Mucosa of rectum (tissue), 2 donors: ENCODE results near the gene RPS14.
"Not testable (repeated sequence)": the region's sequence is repeated elsewhere in the genome, so short reads cannot be mapped to it uniquely, and the experiment has no call there.

ENCODE experiments used
- H3K27ac ChIP-seq, 2 donors: one replicate each; pipeline ENCODE4 v1.7.0; 2013; ENCODE audit warnings: inconsistent platforms in 2 of 2, low read depth in 2 of 2, low read length in 2 of 2
- H3K27me3 ChIP-seq, 2 donors: one replicate each; pipeline ENCODE4 v1.7.0; 2013; ENCODE audit warnings: low read length in 2 of 2; ENCODE audit not compliant: control insufficient read depth in 2 of 2, insufficient read depth in 2 of 2
- H3K36me3 ChIP-seq, 2 donors: one replicate each; pipeline ENCODE4 v1.7.0; 2013; ENCODE audit warnings: low read length in 2 of 2; ENCODE audit not compliant: control insufficient read depth in 2 of 2, insufficient read depth in 2 of 2
- H3K4me1 ChIP-seq, 2 donors: one replicate each; pipeline ENCODE4 v1.7.0; 2013; ENCODE audit warnings: low read length in 2 of 2, mild to moderate bottlenecking in 1 of 2; ENCODE audit not compliant: control insufficient read depth in 2 of 2, insufficient read depth in 2 of 2
- H3K4me3 ChIP-seq, 2 donors: one replicate each; pipeline ENCODE4 v1.7.0; 2013; ENCODE audit warnings: low read length in 2 of 2
- H3K9ac ChIP-seq, 2 donors: one replicate each; pipeline ENCODE4 v1.7.0; 2013; ENCODE audit warnings: low read length in 2 of 2, low read depth in 1 of 2, mild to moderate bottlenecking in 1 of 2
- H3K9me3 ChIP-seq, 2 donors: one replicate each; pipeline ENCODE4 v1.7.0; 2013; ENCODE audit warnings: low read length in 2 of 2; ENCODE audit not compliant: control insufficient read depth in 2 of 2
- donor health status: healthy.
- donor health status: Normal muscosa, but diverticular disease.

The RPS14 gene

DNA sequence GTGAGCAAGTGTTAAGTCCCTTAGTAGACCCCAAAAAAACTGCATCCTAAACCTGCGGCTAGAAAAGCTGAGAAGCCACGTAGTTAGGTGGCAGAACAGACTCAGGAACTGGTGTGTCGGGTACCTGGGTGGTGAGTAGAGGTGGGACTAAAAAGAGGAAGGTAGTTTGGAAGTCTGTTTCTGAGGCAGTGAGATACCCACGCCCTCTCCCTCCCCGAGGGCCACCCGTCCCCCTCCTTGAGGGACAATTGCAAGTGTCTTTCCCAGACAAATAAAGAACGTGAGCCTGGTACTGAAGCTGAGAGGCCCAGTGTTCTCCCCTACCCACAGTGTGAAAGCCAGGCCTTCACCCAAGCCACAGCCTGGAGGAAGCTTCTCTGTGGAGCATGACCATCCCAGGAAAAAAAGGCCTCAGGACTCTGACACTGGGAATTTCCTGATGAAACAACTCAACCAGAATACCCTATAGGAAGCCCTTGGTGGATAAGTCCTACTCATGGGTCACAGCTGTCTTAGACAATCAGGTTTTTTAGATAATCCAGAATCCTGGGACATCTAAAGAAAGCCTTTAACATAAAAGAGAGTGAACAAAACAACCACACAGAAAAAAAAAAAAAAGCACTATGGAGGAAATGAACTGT is 29.8 kb downstream of the RPS14 start:
- Histone ChIP-seq H3K4me3 (no peak overlapping the region), H3K4me1 (no peaks in the 10 kb centered on the region), H3K36me3 (no peaks in the 10 kb centered on the region), H3K9ac (no peak overlapping the region), H3K9me3 (no peaks in the 10 kb centered on the region), H3K27ac (no peak overlapping the region), H3K27me3 (no peaks in the 10 kb centered on the region)

DNA sequence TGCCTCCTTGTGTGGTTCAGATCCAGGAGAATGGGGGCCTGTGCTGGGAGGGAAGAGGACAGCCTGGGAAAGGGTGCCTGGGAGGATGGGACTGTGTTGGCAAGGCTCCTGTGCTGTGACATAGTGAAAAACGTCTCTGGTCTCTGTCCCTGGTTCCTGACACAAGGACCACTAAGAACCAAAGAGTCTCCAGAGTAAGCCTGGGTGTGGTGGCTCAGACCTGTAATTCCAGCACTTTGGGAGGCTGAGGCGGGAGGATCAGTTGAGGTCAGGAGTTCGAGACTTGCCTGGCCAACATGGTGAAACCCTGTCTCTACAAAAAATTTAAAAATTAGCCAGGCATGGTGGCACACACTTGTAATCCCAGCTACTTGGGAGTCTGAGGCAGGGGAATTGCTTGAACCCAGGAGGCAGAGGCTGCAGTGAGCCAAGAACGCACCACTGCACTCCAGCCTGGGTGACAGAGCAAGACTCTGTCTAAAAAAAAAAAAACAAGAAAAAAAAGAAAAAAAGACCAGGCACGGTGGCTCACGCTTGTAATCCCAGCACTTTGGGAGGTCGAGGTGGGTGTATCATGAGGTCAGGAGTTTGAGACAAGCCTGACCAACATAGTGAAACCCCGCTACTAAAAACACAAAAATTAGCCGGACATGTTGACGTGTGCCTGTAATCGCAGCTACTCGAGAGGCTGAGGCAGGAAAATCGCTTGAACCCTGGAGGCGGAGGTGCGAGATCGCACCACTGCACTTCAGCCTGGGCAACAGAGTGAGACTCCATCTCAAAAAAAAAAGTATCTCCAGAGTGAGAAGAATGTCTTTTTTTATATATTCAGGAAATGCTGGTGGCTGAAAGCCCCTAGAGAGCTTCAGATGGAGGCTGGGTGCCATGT is 35.4 kb downstream of the RPS14 start:
- H3K36me3 ChIP-seq, H3K4me3 ChIP-seq, H3K9me3 ChIP-seq, H3K27me3 ChIP-seq: not testable (repeated sequence)
- Histone ChIP-seq H3K27ac (peak overlapping the region; percentile 83 to 90), H3K4me1 (peaks cover 16 to 23% of the 10 kb centered on the region in 2 donors), H3K9ac (peak overlapping the region in 1 of 2 donors; percentile 2)

DNA sequence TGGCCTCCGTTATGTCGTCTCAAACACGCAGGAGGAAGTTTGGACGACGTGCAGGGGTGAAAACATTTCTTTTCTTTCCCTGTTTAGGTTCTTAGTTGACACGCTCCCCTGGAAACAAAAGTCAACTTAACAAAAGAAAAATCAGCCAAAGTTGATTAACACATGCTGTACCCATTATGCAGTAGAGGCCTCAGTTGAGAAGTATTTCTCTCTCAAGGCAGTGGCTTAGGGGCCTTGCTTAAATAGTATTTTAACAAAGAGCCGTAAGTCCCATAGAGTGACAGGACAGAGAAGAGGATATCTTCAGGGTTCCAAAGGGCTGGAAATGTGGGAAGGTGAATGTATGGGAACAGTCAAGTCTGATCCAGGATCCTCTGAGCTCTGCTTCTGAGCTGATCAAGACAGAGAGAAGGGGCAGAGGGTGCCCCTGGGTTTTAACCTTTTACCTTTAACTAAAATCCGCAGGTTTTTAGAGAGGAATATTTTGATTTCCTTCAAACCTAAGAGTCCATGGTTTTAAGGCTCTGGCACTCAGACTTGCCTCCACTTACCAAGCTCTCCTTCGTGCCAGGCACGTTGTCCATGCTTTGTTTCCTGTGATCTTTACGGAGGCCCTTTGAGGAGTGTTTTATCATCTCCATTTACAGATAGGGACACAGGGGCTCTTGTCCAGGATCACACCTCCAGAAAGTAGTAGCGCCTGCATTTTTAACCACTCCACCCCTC is 36.2 kb downstream of the RPS14 start:
- Histone ChIP-seq H3K27ac (peak overlapping the region; percentile 83 to 90), H3K9ac (peak overlapping the region; percentile 66 to 70), H3K4me3 (peak overlapping the region; percentile 78 to 88)

DNA sequence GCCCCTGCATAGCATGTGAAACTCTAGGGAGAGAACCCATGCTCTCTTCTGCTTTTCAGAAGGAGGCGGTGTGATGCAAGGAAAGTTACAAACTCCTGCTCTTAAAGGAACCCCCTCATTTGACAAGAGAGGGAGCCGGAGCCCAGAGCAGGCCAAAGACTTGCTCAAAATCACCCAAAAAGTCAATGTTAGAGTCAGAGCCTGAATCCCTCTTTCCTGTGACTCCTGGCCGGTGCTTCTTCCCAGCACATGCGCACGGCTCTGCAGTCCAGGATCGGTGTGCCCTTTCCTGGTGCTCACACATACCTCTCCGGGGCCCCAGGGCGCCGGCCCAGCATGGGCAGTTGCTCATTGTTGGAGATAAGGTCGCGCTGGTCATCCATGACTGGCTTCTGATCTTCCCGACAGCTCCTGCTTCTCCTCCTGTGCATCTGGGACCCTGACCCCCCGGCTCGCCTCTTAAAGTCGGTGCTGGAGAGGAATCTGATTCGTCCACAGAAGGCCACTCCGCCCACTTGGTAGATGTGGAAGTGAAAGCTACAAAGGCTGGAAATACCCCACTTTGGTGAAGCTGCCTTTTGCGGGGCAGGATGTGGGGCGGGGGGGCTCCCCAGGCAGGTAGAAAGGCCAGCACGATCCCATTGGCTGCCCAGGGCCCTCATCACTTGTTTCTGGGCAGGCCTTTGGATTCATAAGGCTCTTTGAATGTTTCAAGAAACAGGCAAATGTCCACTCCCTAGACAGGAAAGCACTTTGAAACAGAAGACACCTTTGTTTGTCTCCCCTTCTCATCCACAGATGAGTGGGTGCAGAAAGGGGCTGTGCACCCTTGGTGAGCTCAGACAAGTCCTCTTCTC is 37.0 kb downstream of the RPS14 start, which contains the start of gene CD74:
TSS of gene CD74 (minus strand) at position 592 of the 857 bp plus-strand sequence. CDS start at position 431, 161 bp downstream.
- Histone ChIP-seq H3K36me3 (no peaks in the 10 kb centered on the region), H3K9me3 (no peaks in the 10 kb centered on the region), H3K27ac (peak within 1 kb of the TSS; percentile 83 to 90), H3K4me1 (peaks cover 16 to 23% of the 10 kb centered on the region in 2 donors), H3K4me3 (peak within 1 kb of the TSS; percentile 78 to 88), H3K27me3 (no peaks in the 10 kb centered on the region), H3K9ac (peak within 1 kb of the TSS; percentile 70 to 84)

More for the DNA sequence above, 36.2 kb downstream of the RPS14 start:
- H3K27me3 ChIP-seq = no peaks in the 10 kb centered on the region
- peaks cover 16 to 23% of the 10 kb centered on the region in 2 donors for H3K4me1 ChIP-seq
- no peaks in the 10 kb centered on the region for H3K9me3 ChIP-seq
- H3K36me3 ChIP-seq = no peaks in the 10 kb centered on the region

DNA sequence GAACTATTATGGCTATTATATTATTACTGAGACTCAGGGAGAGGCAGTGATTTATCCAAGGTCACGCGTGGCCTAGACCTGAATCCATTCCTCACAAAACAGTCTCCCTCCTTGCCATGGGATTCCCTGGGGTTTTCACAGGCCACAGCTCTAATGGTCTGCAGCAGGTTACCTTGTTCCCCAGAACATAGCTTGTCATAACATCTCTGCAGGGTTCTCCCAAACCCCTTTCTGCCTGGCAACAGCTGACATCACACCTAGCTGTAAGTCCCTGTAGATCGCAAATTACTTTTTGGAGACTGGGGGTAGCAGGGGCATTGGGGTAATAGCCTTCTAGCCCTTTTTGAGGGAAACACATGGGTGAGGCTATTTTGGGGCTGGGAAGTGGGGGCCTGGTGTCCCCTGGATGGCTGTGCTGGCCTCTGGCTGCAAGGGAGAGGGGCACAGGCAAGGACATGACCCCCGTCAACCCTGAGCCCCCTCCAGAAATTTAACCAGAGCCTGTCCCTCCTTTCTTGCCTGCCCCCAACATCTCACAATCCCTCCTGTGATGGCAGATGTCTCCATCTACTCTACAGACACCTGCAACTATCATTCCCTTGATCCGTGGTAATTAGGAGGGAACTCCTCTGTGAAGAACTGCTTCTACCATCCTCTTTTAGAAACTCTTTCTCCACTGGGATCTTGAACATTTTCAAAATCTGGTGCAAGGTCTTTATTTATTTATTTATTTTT is 38.1 kb downstream of the RPS14 start:
- Histone ChIP-seq H3K4me1 (peaks cover 16 to 25% of the 10 kb centered on the region in 2 donors), H3K9ac (peak overlapping the region; percentile 70 to 84), H3K9me3 (no peaks in the 10 kb centered on the region), H3K27ac (peak overlapping the region; percentile 83 to 90), H3K4me3 (peak overlapping the region; percentile 78 to 88), H3K27me3 (no peaks in the 10 kb centered on the region), H3K36me3 (peaks cover 0 to 5% of the 10 kb centered on the region in 2 donors)

DNA sequence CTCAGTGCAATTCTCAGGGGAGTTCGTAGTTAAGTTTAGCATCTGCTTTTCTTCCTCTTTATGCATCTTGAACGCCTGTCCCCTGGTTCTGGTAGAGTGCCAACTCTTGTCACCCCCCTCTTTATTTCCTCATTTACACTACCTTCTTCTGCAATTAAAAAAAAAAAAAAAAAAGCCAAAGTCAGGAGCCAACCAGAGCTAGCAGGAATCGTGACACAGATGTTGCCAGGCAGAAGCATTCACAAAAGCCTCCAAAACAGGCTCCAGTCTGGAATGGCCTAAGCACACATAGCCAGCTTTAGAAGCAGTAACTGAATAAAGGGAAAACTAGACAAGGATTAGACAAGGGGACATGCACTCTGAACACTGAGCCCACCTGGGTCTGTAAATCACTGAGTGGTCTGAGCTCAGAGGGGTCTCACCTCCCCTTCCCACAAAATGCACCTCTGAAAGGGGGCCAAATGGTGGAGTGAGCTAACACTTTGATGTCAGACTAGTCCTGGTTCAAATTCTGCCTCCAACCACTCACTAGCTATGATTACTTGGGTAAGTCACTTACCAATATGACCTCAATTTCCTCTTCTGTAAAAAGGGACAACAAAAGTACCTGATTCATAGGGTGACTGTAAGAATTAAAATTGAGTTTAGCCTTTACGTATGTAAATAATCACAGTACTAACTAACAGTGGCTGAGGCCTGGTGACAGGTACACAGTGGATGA is 38.9 kb downstream of the RPS14 start:
- peak overlapping the region; percentile 84 to 90 for H3K27ac ChIP-seq
- H3K4me3 ChIP-seq = peak overlapping the region; percentile 58 to 88
- H3K4me1 ChIP-seq = peaks cover 16 to 25% of the 10 kb centered on the region in 2 donors
- H3K36me3 ChIP-seq = peaks cover 4 to 10% of the 10 kb centered on the region in 2 donors
- H3K9ac ChIP-seq = peak overlapping the region; percentile 75 to 84
- no peaks in the 10 kb centered on the region for H3K27me3 ChIP-seq
- H3K9me3 ChIP-seq = no peaks in the 10 kb centered on the region

DNA sequence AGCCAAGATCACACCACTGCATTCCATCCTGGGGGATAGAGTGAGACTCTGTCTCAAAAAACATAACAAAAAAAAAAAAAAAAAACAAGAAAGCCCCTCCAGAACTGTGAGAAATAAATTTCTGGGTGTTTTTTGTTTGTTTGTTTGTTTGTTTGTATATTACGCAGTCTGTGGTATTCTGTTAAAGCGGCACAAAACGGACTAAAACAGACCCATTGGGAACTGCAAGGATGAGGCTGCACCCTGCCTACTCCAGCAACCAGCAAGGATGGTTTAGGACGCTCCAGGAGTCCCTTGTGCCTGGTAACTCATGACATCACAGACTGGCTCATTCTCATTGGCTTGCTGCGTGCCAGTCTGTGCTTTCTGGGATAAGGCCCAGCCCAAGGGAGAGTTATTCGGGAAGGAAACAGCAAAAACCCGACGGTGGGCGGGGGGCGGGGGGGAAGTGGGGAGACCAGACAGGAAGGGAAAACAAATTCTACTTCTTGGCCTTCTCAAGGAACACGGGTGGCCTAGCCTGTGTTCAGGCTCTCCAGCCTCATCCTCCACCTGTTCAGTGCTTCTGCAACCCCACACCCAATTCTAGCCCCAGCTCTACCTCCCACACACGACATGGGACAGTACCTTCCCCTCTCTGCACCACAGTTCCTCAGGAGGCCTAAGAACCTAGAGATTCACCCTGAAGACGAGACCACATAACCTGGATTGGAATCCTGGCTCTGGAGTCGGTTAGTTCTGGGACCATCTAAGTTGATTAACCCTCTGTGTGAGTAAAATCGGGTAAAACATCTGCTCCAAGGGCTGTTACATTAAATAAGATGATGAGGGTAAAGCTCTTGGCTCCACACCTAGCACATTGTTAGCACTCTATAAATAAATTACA is 39.7 kb downstream of the RPS14 start:
- H3K9ac ChIP-seq = peak overlapping the region; percentile 63 to 75
- H3K36me3 ChIP-seq = peaks cover 4 to 17% of the 10 kb centered on the region in 2 donors
- peaks cover 16 to 25% of the 10 kb centered on the region in 2 donors for H3K4me1 ChIP-seq
- peak overlapping the region; percentile 56 to 88 for H3K4me3 ChIP-seq
- no peaks in the 10 kb centered on the region for H3K27me3 ChIP-seq
- no peaks in the 10 kb centered on the region for H3K9me3 ChIP-seq
- H3K27ac ChIP-seq = peak overlapping the region; percentile 84
